ENCODE data around the gene LYZL1. TPM values are rescaled to one million over a fixed set of nuclear protein-coding genes. Genes with fewer than 3 reads are reported as not detected.

LYZL1 gene
- total and polyA plus RNA-seq, 2 donors (not counting 1 experiment from before 2014, with no cell fraction given) = not detected

GRCh38 chr10:29313071-29313470 is 24.2 kb downstream of the LYZL1 start:
- H4K20me1 ChIP-seq (ENCODE audit: control insufficient read depth, extremely low read depth, insufficient read depth, low read length) = no peaks in the 10 kb centered on the region
- H3K79me2 ChIP-seq (ENCODE audit: control insufficient read depth, insufficient read depth, low read length) = no peaks in the 10 kb centered on the region
- no peaks in the 10 kb centered on the region for H3K9me3 ChIP-seq (ENCODE audit: control insufficient read depth, insufficient read depth, low read depth, low read length)
- no peaks in the 10 kb centered on the region for H3K36me3 ChIP-seq (ENCODE audit: control insufficient read depth, insufficient read depth, low read length)
- H3K9ac ChIP-seq (ENCODE audit: insufficient read depth, low read length) = no peak overlapping the region
- no peak for DNase-seq (ENCODE audit: low read depth in 2 of 2)
- TF ChIP-seq EZH2 (IDR thresholded peaks at IDR 0.05; ENCODE audit: low read length, missing control alignments) (no peak), CTCF (conservative IDR thresholded peaks at IDR 0.05 in 1 of 2, IDR thresholded peaks at IDR 0.05 in 1 of 2; ENCODE audit: low read depth in 1 of 2, low read length in 2 of 2) (no peak)
- no peak overlapping the region for H3K4me3 ChIP-seq (replicated peaks in 1 of 4; ENCODE audit: control extremely low read depth in 1 of 4, insufficient read depth in 1 of 4, low read depth in 3 of 4, low read length in 4 of 4)
- no peak overlapping the region for H3K4me2 ChIP-seq (ENCODE audit: extremely low read depth, insufficient read depth, low read length)
- H3K27me3 ChIP-seq (ENCODE audit: control insufficient read depth, insufficient read depth, low read length) = no peaks in the 10 kb centered on the region
- H2AFZ ChIP-seq (ENCODE audit: low read length) = no peak overlapping the region
- H3K27ac ChIP-seq (ENCODE audit: insufficient read depth, low read length) = no peak overlapping the region
- peaks cover 2% of the 10 kb centered on the region for H3K4me1 ChIP-seq (ENCODE audit: control insufficient read depth, extremely low read depth, insufficient read depth, low read length)

GRCh38 chr10:29314726-29315125 is 25.9 kb downstream of the LYZL1 start:
- Histone ChIP-seq H3K27ac (ENCODE audit: insufficient read depth, low read length) (no peak overlapping the region), H3K4me2 (ENCODE audit: extremely low read depth, insufficient read depth, low read length) (no peak overlapping the region), H3K9me3 (ENCODE audit: control insufficient read depth, insufficient read depth, low read depth, low read length) (no peaks in the 10 kb centered on the region), H3K4me3 (replicated peaks in 1 of 4; ENCODE audit: control extremely low read depth in 1 of 4, insufficient read depth in 1 of 4, low read depth in 3 of 4, low read length in 4 of 4) (no peak overlapping the region), H3K79me2 (ENCODE audit: control insufficient read depth, insufficient read depth, low read length) (no peaks in the 10 kb centered on the region), H3K4me1 (ENCODE audit: control insufficient read depth, extremely low read depth, insufficient read depth, low read length) (peaks cover 2% of the 10 kb centered on the region), H4K20me1 (ENCODE audit: control insufficient read depth, extremely low read depth, insufficient read depth, low read length) (no peaks in the 10 kb centered on the region), H2AFZ (ENCODE audit: low read length) (no peak overlapping the region), H3K27me3 (ENCODE audit: control insufficient read depth, insufficient read depth, low read length) (no peaks in the 10 kb centered on the region), H3K36me3 (ENCODE audit: control insufficient read depth, insufficient read depth, low read length) (no peaks in the 10 kb centered on the region), H3K9ac (ENCODE audit: insufficient read depth, low read length) (no peak overlapping the region)
- no peak for DNase-seq (ENCODE audit: low read depth in 2 of 2)
- TF ChIP-seq EZH2 (IDR thresholded peaks at IDR 0.05; ENCODE audit: low read length, missing control alignments) (no peak), CTCF (conservative IDR thresholded peaks at IDR 0.05 in 1 of 2, IDR thresholded peaks at IDR 0.05 in 1 of 2; ENCODE audit: low read depth in 1 of 2, low read length in 2 of 2) (no peak)

- H3K9me3 ChIP-seq (ENCODE audit: control insufficient read depth, insufficient read depth, low read depth, low read length) = no peaks in the 10 kb centered on the region
- no peaks in the 10 kb centered on the region for H3K36me3 ChIP-seq (ENCODE audit: control insufficient read depth, insufficient read depth, low read length)
- H3K79me2 ChIP-seq (ENCODE audit: control insufficient read depth, insufficient read depth, low read length) = no peaks in the 10 kb centered on the region
- no peak overlapping the region for H3K4me2 ChIP-seq (ENCODE audit: extremely low read depth, insufficient read depth, low read length)
- no peak for DNase-seq (ENCODE audit: low read depth in 2 of 2)
- no peak overlapping the region for H2AFZ ChIP-seq (ENCODE audit: low read length)
- H3K27ac ChIP-seq (ENCODE audit: insufficient read depth, low read length) = no peak overlapping the region
- peaks cover 2% of the 10 kb centered on the region for H3K4me1 ChIP-seq (ENCODE audit: control insufficient read depth, extremely low read depth, insufficient read depth, low read length)
- H3K9ac ChIP-seq (ENCODE audit: insufficient read depth, low read length) = no peak overlapping the region
- H3K4me3 ChIP-seq (replicated peaks in 1 of 4; ENCODE audit: control extremely low read depth in 1 of 4, insufficient read depth in 1 of 4, low read depth in 3 of 4, low read length in 4 of 4) = no peak overlapping the region
- H3K27me3 ChIP-seq (ENCODE audit: control insufficient read depth, insufficient read depth, low read length) = no peaks in the 10 kb centered on the region
- no peaks in the 10 kb centered on the region for H4K20me1 ChIP-seq (ENCODE audit: control insufficient read depth, extremely low read depth, insufficient read depth, low read length)
- TF ChIP-seq EZH2 (IDR thresholded peaks at IDR 0.05; ENCODE audit: low read length, missing control alignments) = no peak
- TF ChIP-seq CTCF (conservative IDR thresholded peaks at IDR 0.05 in 1 of 2, IDR thresholded peaks at IDR 0.05 in 1 of 2; ENCODE audit: low read depth in 1 of 2, low read length in 2 of 2) = no peak
Observed at GRCh38 chr10:29315814-29316213, 26.9 kb downstream of the LYZL1 start.
